Right lobe of liver (tissue), 4 donors: Measurements from ENCODE around the gene TOMM70.

ENCODE experiments used
- CTCF ChIP-seq, 4 donors: fragments of 200-600 bp in 3 of 4; fragments of 450-650 bp in 1 of 4; IDR thresholded peaks; one replicate each; pipeline versions ENCODE4 v1.5.1 to v1.8.0; 2016 to 2022; ENCODE audit warnings: antibody characterized with exemption in 4 of 4, mild to moderate bottlenecking in 2 of 4
- POLR2A ChIP-seq: fragments of 450-650 bp; IDR thresholded peaks from one replicate; pipeline ENCODE4 v1.6.1; 2017; ENCODE audit warnings: antibody characterized with exemption, mild to moderate bottlenecking
- donor health status: DM: no; HTN: no; CAD: no.
- donor health status: DM: no; HTN: no; CAD: no.
- donor health status: DM: no; HTN: yes; CAD: no.

DNA sequence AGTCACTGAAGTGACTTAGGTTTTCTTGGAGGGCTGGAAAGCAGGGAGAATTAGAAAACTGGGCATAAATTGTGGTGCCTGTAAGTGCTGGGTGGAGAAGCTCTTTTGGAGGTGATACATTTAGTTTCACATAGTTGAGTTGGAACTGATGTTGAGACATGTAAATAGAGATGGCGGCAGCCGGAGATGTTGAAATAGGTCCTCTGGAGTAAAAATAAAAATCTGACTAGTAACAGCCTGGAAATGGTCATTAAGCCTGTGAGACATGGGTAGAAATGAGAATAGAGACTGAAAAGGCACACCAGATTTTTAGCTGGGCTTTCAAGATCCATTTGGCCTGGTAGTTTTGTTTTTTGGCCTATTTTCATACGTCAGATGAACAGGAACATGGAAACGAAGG, 69.2 kb downstream of the TOMM70 start:
- no peak for TF ChIP-seq POLR2A
- no peak for TF ChIP-seq CTCF (IDR thresholded peaks at IDR 0.05)
